Stimulated activated CD8-positive, alpha-beta memory T cell treated with anti-CD3 and anti-CD28 coated beads, Interleukin-15, amount 100 ng/mL, for 1 hour (primary cell): ENCODE results near the gene LAMA5.

Experiments used
- DNase-seq: peaks from one replicate; pipeline ENCODE4 v3.0.0-alpha.2; 2020; ENCODE audit warnings: low read depth

The LAMA5 gene

DNA sequence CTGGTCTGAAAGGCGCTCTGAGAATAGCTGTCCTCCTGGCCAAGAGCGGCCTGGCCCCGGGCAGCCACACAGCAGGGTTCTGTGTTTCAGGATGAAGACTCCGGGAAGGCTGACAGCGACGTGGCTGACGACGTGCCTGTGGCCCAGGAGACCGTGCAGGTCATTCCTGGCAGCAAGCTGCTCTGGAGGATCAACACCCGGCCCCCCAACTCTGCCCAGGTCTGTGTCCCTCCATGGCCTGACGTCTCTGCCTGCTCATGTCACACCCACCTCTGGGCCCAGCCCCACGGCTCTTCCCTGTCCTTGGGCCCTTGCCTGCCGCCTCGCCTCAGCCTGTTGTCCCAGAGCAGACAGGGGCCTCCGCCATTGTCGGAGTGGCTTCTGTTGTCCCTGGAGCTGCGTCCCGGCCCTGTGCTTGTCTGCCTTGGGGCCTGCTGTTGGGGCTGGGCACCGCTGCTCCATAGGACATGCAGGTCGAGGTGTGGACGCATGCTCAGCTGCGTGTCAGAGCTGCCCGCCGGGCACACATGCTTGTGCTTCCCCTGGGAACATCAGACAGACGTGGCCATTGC lies 80.5 kb downstream of the LAMA5 start:
- no peak for DNase-seq

DNA sequence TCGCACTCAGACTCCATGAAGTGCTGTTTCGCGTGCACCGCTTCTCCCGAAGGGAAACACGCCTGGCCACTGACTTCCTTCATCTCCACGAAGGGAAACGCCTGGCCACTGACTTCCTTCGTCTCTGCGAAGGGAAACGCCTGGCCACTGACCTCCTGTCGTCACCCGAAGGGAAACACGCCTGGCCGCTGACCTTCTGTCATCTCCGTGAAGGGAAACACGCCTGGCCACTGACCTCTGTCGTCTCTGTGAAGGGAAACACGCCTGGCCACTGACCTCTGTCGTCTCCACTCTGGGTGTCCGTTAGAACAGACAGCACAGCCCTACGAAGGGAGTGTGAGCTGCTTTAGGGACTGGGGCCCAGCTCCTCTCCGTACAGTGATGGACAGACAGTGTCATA lies 81.4 kb downstream of the LAMA5 start:
- no peak for DNase-seq

DNA sequence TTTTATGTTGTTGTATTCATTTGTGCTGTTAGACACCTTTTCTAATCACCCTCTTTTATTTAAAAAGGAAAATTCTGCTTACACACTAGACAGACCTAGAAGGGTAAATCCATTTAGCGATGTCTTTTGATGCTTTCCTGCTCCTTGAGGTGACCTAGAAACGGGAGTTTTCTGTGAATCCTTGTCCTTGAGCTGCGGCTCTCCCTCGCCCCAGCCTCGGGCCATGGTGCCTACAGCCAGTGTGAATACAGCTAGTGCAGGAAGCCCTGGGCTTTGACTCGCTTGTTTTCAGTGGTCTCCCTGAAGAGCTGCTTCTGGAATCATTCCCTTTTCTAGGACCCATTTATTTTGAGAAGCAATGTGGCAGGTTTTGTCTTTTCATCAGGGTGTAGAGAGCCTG lies 82.0 kb downstream of the LAMA5 start:
- DNase-seq, result no peak

DNA sequence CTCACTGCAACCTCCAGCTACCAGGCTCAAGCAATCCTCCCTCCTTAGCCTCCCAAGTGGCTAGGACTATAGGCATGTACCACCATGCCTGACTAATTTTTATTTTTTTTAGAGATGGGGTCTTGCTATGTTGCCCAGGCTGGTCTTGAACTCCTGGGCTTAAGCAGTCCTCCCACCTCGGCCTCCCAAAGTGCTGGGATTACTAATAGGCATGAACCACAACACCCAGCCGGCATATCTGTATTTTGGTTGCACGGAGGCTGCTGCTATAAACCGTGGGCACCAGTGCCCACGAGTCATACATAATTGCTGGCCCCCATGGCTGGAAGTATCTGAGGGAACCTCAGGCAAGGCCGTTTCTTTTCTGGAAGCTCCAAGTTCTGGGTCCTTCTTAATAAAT lies 82.7 kb downstream of the LAMA5 start:
- no peak for DNase-seq

DNA sequence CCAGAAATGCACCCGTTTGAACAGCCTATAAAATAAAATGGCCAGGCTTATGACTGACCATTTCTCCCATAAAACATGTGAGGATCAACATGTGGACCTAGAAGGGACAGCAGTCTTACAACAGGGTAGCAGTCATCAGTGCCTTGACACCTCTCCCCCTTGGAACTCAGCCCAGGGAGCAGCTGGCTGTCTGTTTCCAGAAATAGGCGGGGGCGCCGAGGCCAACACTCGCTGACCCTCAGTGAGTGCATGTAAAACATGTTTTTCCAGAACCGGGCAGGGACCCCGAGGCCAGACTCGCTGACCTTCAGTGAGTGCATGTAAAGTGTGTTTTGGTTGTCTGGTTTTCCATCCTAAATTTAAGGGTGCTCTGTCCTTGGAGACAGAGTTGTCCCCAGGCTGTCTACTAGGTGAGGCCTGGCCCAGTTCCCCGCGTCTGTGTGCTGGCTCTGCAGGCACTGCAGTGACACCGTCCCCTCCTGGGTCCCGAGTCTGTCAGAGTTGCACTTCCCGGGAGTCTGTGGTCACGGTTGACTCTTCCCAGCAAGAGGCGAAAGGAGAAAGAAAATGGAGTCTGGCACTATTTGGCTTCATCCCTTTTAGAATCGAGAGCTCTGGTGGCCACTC lies 84.1 kb downstream of the LAMA5 start:
- no peak for DNase-seq

DNA sequence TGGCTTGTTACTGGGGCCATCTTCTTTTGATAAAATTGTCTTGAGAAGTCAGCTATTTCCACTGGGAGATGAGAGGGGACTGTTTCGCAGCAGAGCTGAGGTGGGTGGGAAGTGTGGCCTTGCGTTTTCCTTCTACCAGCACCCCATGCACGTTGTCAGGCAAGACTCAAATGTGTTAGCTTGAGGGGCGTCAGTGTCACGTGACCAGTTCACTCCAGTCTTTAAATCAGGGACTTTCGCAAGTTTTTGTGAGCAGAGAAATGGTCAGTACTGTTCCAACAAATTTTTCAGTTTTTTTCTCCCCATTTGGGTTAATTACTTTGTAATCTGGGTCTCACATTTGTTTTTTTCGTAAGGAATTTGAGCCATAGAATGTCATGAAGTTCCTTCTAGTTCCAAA lies 85.0 kb downstream of the LAMA5 start:
- no peak for DNase-seq

DNA sequence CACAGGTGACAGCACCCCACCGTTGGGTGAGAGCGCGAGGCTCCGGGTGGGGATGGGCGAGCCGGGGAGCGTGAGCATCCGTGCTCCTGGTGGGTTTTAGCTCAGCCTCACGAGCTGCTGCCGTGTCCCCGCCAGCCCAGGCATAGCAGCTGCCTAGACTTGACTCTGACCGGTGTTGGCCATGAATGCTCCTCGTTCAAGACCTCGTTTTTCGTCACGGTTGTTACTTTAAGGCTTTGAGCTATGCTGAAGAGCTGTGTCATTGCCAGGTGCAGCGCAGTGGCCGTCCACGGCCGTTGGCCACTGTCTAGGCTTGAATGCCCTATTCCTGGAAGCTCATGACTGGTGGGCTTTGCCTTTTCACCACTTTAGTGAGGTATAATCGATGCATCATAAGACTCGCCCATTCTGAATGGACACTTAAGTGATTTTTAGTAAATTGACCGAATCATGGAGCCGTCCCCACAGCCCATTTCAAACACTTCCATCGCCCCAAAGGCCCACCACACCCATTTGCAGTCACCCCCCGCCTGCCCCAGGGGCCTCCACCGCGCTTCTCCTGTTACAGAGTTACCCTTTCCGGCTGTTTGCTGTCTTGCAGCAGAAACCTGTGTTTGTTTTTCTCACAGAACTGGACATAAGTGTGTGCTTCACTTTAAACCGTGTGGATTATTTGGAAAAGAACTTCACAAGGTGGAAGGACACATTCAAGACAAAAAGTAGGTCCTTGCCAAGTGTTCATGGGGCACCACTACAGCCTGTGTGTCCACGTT lies 85.8 kb downstream of the LAMA5 start:
- no peak for DNase-seq

DNA sequence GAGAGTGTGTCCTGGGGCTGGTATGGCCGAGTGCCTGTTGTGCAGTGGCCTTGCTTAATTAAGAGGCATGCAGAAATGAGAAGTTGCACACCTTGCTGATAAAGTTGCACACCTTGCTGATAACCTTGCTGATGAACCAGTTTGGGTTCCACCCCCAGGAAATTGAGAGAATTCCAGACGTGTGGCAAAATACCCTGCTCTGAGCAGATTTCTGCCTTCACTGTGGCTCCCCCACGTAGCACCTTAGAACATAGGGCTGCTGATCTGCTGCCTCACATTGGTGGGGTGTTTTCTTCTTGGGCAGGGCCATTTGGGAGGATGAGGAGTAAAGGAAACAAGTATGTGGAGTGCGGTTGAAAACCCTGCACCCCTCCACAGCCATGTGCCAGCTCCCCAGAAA lies 86.8 kb downstream of the LAMA5 start:
- no peak for DNase-seq

DNA sequence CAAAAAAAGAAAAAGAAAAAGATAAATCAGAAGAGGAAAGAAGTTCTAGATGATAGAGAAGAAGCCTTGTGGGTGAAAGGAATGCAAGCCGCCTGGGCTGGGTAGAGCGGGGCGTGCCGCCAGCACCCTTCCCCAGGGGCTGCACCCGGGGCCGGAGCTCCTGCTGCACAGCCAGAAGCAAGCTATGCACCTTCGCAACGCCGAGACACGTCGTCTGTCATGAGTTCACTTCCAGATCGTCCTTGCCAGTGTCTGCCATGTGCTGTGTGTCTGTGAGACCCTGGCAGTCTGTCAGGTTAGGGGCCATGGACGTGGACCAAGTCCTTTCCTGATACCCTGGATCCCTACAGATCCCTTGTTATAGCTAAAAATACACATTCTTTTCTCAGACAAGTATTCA lies 89.9 kb downstream of the LAMA5 start:
- DNase-seq, result no peak

DNA sequence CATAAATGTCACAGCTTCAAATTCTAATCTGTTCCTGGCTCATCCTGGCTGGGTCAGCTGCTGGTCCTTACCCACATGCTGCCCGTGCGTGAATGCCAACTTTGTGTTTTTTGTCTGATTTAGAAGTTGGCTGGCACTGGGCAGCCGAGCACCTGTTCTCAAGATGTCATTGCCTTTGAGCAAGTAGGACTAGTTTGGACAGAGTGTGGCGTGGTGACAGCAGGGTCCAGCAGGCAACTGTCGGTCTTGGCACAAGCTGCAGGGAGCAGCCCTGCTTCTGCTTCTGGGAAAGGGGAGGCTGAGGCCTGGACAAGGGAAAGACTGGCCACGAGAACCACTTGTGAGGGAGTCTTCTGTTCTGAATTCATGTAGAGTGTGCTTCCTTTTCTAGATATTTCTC lies 90.7 kb downstream of the LAMA5 start:
- no peak for DNase-seq

DNA sequence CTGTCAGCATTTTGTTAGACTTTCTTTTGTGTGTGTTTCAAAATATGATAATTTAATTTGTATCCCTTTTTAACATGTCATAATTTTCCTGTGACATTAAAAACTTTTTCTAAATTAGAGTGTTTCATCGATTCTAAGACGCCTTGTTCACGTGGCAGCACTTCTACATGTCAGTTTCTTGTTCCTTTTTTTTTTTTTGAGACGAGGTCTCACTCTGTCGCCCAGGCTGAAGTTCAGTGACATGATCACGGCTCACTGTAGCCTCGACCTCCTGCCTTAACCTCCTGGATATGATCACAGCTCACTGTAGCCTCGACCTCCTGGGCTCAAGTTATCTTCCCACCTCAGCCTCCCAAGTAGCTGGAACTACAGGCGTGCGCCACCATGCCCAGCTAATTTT lies 91.9 kb downstream of the LAMA5 start:
- DNase-seq, result no peak

DNA sequence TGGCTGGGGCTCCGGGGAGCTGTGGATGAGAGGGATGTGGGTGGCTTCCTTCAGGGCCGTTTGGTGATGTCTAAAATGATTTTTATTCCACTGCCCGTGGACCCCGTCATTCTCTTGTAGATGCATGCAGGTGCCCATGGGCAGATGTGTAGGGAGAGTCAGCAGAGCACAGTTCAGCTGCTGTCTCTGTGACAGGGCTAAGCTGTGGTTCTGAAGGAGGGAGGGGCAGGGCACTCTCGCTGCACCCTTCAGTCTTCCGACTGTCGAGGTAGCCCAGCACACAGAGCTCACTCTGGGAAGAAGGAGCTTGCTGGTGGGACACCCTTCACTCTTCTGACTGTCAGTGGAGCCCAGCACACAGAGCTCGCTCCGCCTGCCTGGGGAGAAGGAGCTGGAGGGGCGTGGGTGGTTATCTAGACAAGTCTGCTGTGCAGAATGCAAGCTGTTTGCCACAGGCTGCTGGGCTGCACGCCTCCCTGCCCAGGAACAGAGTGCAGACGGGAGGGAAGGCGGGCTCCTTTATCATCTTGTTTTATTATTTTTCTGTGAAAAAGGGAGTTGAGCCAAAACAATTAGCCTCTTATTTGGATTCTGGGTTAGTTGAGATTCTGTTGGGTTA lies 92.7 kb downstream of the LAMA5 start:
- no peak for DNase-seq

DNA sequence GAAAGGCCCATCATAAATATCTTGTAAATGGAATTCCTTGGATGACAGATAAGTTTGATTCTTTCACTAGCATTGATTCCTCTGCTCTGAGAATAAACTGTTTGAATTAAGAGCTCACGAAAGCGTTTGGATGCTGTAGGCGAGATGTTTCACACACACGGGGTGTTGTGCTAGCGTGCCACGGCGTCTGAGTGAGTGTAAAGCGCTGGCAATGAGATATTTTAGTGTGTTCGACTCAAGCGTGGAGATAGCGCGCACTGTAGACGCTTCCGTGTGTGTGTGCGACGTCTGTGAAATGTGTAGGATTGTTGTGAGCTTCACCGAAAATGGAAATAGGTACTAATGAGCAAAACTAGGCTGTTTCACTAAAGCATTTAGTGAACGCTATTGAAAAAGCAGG lies 93.7 kb downstream of the LAMA5 start:
- no peak for DNase-seq

DNA sequence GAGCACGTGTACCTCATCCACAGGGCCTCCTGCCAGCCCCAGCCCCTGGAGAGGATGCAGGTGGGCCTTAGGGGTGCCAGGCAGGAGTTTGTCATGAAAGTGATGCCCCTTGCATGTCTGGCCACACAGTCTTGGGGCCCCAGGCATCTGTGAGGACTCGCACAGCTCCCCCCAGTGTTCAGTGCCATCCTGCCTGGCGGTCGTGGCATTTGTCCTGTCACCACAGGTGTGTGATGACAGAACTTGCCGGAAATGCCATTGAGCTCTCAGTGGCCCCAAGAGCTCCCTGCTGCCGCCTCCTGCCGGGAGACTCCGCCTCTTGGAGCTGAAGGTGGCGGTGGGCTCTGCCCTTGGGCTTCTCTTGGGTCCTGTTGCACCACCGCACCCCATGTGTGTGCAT lies 94.9 kb downstream of the LAMA5 start:
- no peak for DNase-seq

DNA sequence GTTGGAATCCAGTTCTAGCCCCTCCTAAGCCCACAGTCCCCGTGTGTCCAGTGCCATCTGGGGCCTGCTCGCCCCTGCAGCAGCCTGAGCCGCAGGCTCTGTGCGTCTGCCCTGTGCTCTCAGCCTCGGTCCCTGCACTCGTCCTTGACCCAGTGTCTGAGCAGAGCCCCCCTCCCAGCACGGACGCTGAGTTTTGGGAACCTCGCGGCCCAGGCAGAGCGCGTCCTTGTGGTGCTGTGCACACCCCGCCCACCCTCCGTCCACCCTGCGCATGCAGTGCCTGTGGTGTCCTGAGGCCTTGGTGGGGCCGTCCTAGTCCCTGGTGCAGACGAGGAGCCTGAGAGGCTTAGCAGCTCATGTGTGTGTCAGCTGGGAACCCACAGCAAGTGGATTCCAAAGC lies 97.2 kb downstream of the LAMA5 start:
- DNase-seq, result no peak

DNA sequence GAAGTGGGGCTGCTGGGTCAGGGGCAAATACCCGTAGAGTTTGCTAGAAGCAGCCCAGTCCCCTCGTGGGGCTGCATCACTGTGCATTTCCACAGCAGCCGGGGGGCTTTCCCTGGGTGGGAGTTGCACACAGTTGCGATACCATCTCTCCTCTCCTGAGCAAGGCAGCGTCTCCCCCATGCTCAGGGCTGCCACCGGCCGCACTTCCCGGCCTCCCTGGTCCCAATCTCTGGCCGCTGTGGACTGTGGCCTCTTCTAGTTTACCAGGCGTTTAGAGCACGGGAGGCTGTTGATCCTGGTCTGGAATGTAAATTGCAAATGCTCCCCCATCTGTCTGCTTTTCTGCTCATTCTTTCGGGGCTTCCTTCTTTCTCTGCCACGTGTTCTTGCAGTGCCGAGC lies 97.7 kb downstream of the LAMA5 start:
- DNase-seq, result no peak

DNA sequence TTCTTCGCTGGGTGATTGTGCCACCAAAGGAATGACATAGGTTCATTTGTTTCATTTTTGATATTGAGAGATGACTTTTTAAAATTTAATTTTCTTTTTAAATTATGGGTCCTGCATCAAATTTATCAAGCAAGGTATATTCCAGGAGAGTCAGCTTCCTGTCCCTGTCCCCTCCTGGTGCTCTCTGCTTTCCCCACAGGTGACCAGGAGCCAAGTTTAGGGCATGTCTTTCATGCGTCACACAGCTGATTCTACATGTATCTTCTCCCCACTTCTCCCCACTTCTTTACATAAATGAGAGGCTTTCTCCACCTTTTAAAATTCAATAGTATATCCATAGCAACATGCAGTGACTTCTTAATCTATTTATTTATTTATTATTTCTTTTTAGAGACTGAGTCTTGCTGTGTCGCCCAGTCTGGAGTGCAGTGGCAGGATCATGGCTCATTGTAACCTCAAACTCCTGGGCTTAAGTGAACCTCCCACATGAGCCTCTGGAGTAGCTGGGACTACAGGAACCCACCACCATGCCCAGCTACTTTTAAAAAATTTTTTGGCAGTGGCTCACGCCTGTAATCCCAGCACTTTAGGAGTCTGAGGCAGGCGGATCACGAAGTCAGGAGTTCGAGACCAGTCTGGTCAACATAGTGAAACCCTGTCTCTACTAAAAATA lies 98.7 kb downstream of the LAMA5 start:
- DNase-seq, result no peak

DNA sequence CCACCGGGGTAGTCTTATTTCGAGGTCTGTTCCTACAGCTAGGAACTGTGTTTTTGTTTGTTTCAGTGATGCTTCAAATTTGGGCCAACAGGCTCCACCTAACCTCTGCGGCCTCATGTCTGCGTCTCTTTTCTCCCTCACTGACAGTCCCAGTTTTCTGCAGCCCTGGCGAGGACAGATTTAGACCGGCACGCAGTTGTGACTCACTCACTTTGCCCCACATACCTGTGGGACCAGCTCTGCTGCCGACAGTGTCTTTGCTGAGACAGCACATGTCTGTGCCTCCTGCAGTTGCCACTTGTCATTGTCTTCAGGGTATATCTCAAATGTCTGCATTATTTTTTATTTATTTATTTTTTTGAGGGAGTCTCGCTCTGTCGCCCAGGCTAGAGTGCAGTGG lies 99.6 kb downstream of the LAMA5 start:
- DNase-seq, result no peak

DNA sequence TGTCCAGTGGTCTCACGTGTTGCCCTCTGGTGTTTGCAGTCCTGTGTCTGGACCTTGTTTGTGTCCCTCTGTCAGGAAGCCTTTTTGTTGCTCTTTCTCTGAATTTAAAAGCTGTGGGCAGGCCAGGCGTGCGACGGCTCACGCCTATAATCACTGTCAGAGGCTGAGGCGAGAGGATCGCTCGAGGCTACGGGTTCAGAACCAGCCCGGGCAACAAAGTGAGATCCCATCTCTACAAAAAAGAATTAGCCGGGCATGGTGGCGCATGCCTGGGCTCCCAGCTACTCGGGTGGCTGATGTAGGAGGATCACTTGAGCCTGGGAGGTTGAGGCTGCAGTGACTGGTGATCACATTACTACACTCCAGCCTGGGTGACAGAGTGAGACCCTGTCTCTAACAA lies 100.3 kb downstream of the LAMA5 start:
- DNase-seq, result no peak

DNA sequence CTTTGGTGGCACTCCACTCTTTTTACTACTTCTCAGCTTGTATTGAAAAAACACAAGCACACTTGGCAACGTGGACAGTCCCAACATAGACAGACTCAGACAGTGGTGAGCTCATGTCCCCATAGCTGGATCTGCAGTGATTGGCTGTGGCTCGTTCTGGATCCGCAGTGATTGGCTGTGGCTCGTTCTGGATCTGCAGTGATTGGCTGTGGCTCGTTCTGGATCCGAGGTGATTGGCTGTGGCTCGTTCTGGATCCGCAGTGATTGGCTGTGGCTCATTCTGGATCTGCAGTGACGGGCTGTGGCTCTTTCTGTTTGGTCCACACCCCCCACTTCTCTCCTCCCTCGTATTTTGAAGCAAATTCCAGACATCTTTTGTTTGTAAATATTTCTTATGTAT lies 100.8 kb downstream of the LAMA5 start:
- DNase-seq, result no peak

DNA sequence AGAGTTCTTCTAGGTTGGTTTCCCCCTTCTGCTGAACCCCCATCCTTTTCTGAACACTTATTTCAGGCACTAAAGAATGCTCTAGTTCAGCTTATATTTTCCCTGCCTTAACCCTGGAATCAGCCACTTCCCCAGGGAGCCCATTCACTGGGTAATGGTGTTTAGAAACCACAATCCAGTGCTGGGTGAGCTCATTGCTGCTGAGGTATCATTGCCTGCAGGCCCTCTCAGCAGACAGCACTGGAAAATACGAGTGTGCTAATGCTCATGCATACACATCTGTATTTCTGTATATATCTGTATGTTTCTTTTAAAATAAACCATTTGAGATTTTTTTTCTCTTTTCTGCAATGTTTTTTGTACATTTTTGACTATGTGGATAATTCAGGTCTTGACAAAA lies 101.7 kb downstream of the LAMA5 start:
- DNase-seq, result no peak

DNA sequence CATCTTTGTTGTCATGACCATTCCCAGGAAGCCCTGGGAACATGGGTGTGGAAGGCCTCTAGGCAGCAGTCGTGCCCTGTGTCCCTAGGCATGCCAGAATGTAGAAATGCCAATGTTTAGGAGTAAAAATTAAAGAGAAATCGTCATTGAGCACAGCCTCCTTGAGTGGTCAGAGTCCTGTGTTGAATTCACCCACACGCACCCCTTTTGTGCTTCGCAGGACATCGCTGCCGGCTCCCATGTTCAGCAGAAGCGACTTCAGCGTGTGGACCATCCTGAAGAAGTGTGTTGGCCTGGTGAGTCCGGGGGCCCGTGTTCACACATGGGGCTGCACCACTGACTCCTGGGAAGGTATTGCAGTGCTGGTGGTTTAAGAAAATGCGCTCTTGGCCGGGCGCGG lies 103.7 kb downstream of the LAMA5 start:
- DNase-seq, result no peak

DNA sequence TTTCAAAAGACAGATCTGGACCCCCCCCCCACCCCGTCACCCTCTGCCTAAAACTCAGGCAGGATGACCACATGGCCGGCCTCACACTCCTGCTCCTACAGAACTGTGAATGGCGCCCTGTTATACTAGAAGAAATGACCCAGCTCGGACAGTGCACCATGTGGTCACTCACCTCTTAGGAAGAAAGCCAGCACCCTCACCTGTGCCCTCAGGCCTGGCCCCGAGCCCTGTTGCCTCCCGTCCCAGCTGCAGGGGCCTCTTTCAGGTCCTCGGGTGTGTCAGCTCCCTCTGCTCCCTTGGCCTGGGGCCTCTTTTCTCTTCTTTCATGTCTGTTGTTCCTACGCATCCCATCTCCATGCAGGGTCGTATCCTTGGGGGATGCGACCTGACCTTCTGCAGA lies 105.0 kb downstream of the LAMA5 start:
- DNase-seq, result no peak
